GM21390 (cell line): ENCODE results near the gene LDLRAD4.

Source experiments
- ATAC-seq: cut with Tn5 transposase; IDR thresholded peaks from one replicate; pipeline ENCODE4 v1.9.1; 2021; ENCODE audit not compliant: unreplicated experiment

The LDLRAD4 gene

GRCh38 chr18:13218368-13218991 lies at the start of gene LDLRAD4:
Gene LDLRAD4 (plus strand): TSS chr18:13218760.
- ATAC-seq, result no peak

GRCh38 chr18:13173578-13174145 lies 44.9 kb upstream of the LDLRAD4 start:
- no peak for ATAC-seq

- ATAC-seq, result no peak
Measured at GRCh38 chr18:13175266-13175665, 43.3 kb upstream of the LDLRAD4 start.

- ATAC-seq, result no peak
Measured at GRCh38 chr18:13175754-13176210, 42.8 kb upstream of the LDLRAD4 start.

GRCh38 chr18:13176847-13177246 lies 41.7 kb upstream of the LDLRAD4 start:
- no peak for ATAC-seq

GRCh38 chr18:13178197-13178596 lies 40.4 kb upstream of the LDLRAD4 start:
- ATAC-seq, result no peak

GRCh38 chr18:13178976-13179375 lies 39.6 kb upstream of the LDLRAD4 start:
- ATAC-seq, result no peak

- no peak for ATAC-seq
Measured at GRCh38 chr18:13179566-13180113, 38.9 kb upstream of the LDLRAD4 start.

- no peak for ATAC-seq
Measured at GRCh38 chr18:13180614-13181375, 37.8 kb upstream of the LDLRAD4 start.

GRCh38 chr18:13181765-13182164 lies 36.8 kb upstream of the LDLRAD4 start:
- ATAC-seq, result no peak

- ATAC-seq, result no peak
Measured at GRCh38 chr18:13183359-13183758, 35.2 kb upstream of the LDLRAD4 start.

GRCh38 chr18:13183790-13184189 lies 34.8 kb upstream of the LDLRAD4 start:
- no peak for ATAC-seq

- no peak for ATAC-seq
Measured at GRCh38 chr18:13184396-13184795, 34.2 kb upstream of the LDLRAD4 start.

- no peak for ATAC-seq
Measured at GRCh38 chr18:13185675-13186198, 32.8 kb upstream of the LDLRAD4 start.

- no peak for ATAC-seq
Measured at GRCh38 chr18:13186687-13187086, 31.9 kb upstream of the LDLRAD4 start.

- ATAC-seq, result no peak
Measured at GRCh38 chr18:13187498-13187897, 31.1 kb upstream of the LDLRAD4 start.

- ATAC-seq, result no peak
Measured at GRCh38 chr18:13191031-13191430, 27.5 kb upstream of the LDLRAD4 start.

GRCh38 chr18:13191779-13192178 lies 26.8 kb upstream of the LDLRAD4 start:
- no peak for ATAC-seq

- no peak for ATAC-seq
Measured at GRCh38 chr18:13192970-13193369, 25.6 kb upstream of the LDLRAD4 start.

GRCh38 chr18:13194239-13194638 lies 24.3 kb upstream of the LDLRAD4 start:
- no peak for ATAC-seq

GRCh38 chr18:13198701-13199100 lies 19.9 kb upstream of the LDLRAD4 start:
- ATAC-seq, result no peak

GRCh38 chr18:13199169-13199568 lies 19.4 kb upstream of the LDLRAD4 start:
- no peak for ATAC-seq
